GM19467 (cell line): ENCODE data around the gene DCUN1D2.

ENCODE experiments used
- ATAC-seq: cut with Tn5 transposase; IDR thresholded peaks from one replicate; pipeline ENCODE4 v1.9.1; 2021; ENCODE audit warnings: mild to moderate bottlenecking, moderate library complexity; ENCODE audit not compliant: unreplicated experiment

DCUN1D2 gene

GRCh38 chr13:113520571-113520970 lies 30.1 kb upstream of the DCUN1D2 start:
- no peak for ATAC-seq

DNA sequence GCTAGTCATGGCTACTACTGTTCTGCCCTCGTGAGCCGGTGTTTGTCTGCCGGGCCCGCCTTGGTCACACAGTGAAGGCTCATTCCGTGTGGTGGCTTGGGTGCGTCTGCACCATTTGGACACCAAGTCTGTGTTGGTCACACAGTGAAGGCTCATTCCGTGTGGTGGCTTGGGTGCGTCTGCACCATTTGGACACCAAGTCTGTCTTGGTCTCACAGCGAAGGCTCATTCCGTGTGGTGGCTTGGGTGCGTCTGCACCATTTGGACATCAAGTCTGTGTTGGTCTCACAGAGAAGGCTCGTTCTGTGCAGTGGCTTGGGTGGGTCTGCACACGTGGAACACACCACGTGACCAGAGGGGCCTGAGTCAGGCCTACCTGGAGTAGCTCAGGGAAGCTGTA lies 29.0 kb upstream of the DCUN1D2 start:
- no peak for ATAC-seq

DNA sequence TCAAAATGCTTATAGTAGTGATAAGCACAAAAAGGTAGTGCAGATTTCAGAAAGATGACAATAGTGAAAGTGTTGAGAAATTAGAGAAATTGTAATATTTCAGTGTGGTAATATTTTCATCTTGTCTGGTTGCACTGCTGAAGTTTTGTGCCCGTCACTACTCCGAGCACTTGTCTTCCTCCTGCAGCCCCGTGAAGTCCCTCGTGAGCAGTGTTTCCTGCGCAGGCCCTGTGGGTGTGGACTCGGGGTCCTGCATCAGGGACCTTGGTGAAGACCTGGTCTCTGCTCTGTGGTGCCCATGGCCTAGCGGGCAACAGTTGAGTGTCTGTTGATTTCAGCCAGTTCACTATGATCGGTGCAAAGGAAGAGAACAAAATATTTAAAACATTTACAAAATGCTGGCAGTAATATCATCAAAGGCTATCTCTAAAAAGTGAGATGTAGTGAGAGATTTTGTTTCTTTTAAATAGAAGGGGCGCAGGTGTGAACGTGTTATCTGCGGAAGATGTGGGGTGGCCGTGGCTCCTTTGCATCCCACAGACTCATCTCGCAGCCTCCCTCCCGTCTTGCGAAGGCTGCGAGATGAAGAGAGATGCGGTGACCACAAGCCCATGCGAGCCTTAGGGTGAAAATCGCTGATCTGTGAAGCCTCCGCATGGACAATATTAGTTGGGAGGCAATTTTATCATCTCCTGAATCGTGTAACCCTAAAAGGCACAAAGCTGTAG lies 27.7 kb upstream of the DCUN1D2 start:
- ATAC-seq = no peak

GRCh38 chr13:113514847-113515246 lies 24.3 kb upstream of the DCUN1D2 start:
- ATAC-seq = no peak

- ATAC-seq = no peak
Measured at GRCh38 chr13:113513761-113514160, 23.2 kb upstream of the DCUN1D2 start.

GRCh38 chr13:113511361-113511760 lies 20.9 kb upstream of the DCUN1D2 start:
- ATAC-seq = no peak

DNA sequence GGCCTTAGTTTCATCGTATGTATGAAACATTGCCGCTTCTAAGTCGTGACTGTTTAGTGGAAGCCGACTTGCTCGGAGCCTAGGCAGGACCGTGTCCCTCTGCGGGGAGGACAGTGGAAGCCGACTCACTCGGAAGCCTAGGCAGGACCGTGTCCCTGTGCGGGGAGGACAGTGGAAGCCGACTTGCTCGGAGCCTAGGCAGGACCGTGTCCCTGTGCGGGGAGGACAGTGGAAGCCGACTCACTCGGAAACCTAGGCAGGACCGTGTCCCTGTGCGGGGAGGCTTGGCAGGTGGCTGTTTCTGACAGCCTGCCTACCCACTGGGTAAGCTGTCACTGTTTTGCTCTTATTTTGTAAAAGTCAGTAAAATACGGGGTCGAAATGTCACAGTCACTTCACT lies 20.4 kb upstream of the DCUN1D2 start:
- ATAC-seq = no peak

DNA sequence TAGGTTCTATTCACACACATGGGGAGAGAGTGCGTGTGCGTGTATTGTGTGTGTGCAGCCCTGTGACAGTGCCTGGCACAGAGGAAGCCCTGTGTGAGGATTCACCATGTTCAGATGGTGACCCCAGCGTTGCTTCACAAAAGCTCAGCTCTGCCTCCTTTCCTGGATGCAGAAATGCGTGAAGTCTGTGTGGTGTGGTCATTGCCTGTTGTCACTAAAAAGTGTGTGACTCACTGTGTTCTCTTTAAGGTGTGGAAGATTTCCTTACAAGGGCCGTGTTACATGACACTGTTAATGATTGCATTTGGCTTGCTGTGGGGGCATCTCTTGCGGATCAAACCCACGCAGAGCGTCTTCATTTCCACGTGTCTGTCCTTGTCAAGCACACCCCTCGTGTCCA lies 19.5 kb upstream of the DCUN1D2 start:
- no peak for ATAC-seq

GRCh38 chr13:113508521-113509254 lies 18.2 kb upstream of the DCUN1D2 start:
- ATAC-seq = no peak

DNA sequence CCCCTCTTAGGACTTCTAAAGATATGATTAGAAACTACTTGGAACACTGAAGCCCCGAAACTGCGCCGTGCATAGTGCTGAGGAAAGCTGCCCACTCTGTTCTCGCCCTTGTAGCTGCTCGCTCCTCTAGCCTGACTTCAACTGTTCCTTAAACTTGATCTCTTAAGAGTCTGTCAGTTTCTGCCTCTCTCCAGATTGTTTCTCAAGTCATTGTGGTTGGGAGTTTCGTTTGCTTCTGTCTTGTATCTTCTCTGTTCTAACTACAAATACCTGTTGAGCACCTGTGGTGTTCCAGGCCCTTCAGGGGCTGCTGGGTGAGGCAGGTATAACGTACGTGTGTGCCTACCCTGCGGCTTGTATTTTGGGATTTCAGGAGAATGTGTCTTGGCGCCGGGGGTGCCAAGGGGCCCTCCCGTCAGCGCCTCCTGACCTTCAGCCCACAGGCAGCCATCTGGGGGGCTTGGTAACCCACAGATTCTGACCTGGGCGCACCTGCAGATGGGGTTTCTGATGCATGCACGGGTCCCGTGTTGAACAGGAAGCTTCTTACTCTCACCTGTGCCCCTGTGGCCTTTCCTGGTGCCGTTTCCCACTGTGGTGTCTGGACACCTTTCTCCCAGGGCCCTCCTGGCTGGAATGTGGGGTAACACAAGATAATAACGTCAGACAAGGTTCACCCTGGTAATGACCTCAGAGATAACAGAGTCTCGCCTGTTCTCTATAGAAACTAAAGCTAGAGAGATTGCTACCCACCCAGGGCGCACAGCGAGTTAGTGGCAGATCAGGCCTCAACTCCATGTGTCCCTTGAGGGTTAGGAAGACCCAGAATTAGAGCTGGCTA lies 17.2 kb upstream of the DCUN1D2 start:
- no peak for ATAC-seq

GRCh38 chr13:113506871-113507388 lies 16.4 kb upstream of the DCUN1D2 start:
- no peak for ATAC-seq

DNA sequence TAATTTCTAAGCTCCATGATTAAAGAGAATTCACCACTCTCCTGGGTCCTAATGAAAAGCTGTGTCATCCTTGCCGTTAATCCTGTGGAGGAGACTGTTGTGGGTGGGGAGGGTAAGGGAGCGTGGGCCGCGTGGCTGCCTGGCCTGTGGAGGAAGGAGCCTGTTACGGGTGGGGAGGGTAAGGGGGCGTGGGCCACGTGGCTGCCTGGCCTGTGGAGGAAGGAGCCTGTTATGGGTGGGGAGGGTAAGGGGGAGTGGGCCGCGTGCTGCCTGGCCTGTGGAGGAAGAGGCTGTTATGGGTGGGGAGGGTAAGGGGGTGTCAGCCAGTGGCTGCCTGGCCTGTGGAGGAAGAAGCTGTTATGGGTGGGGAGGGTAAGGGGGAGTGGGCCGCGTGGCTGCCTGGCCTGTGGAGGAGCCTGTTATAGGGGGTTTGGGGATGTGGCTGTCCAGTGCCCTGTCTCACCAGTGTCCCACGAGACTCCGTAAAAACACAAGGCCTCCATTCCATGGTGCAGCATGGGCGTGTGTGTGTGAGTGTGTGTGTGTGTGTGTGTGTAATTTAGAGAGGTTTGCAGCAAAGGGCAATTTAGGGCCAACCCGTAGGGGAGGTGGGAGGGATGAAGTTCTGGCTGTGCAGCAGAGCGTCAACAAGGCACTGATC lies 15.6 kb upstream of the DCUN1D2 start:
- no peak for ATAC-seq

DNA sequence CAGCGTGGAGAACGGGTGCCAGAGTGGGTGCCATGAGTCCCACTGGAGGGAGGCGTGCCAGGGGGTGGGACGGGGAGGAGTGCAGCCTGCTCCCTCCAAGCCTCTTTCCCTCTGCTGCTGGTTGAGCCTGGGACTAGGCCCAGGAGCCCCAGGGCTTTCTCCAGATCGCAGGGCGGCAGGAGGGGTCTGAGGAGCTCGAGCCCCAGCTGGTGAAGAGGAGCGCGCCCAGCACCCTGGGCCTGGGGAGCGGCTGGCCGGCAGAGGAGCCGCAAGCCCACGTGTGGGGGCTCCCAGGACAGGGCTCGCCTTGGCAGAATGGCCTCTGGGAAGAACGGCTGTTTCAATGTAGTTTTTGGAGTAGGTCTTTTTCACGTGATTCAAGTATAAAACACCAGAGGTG lies 12.2 kb upstream of the DCUN1D2 start:
- ATAC-seq = no peak

DNA sequence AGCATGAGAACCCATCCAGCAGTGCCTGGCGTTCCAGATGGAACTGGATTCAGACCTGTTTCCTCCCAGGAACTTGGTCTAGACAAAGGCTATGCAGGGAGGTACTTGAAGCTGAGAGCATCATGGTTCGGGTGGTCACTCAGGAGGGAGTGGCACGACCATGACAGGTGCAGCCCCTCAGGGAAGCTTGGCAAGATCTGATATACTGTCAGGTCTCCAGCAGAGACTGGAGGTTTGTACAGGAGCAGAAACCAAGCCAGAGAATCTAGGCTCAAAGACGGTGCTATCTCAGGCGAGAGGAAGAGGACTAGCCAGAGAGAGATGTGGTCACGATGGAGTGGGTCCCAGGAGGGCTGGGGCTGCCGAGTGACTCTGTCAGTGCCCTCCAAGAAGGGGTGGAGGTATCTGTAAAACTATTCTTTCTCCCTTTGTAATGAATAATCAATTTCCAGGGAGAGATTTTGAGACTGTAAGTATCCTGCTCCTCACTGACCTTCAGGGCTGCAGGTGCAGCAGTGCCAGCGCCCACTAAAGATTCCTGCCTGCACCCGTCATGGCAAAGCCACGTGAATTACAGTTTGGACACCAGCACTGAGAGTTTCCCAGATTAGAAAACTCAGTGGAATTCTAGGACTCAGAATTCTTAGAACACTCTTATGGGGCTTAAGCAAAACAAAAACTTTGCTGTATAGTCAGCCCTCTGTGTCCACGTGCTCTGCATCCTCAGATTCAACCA lies 10.2 kb upstream of the DCUN1D2 start:
- ATAC-seq = no peak

GRCh38 chr13:113499936-113500335 lies 9.4 kb upstream of the DCUN1D2 start:
- ATAC-seq = no peak

- no peak for ATAC-seq
Measured at GRCh38 chr13:113498905-113499304, 8.4 kb upstream of the DCUN1D2 start.

GRCh38 chr13:113497217-113497616 lies 6.7 kb upstream of the DCUN1D2 start:
- ATAC-seq = no peak

DNA sequence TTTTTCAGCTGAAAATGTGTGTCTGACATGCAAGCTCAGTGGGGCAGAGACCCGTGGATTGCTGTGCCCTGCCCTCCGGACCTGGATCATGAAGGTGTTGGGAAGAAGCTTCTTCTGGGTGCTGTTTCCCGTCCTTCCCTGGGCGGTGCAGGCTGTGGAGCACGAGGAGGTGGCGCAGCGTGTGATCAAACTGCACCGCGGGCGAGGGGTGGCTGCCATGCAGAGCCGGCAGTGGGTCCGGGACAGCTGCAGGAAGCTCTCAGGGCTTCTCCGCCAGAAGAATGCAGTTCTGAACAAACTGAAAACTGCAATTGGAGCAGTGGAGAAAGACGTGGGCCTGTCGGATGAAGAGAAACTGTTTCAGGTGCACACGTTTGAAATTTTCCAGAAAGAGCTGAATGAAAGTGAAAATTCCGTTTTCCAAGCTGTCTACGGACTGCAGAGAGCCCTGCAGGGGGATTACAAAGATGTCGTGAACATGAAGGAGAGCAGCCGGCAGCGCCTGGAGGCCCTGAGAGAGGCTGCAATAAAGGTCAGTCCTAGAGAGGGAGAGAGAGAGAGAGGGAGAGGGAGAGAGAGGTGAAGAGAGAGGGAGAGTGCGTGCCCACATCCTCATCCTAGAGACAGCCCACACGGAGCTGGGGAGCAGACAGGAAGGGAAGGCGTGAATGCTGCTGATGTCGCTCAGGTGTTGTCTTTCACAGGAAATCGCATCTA lies 5.1 kb upstream of the DCUN1D2 start:
- ATAC-seq = no peak

GRCh38 chr13:113493315-113493951 lies 2.9 kb upstream of the DCUN1D2 start:
- no peak for ATAC-seq
